GM18505 (cell line): ENCODE measurements around the gene MEF2C.

Experiments used
- ATAC-seq: cut with Tn5 transposase; IDR thresholded peaks from one replicate; pipeline ENCODE4 v1.9.1; 2021; ENCODE audit not compliant: unreplicated experiment
- POLR2A ChIP-seq: IDR thresholded peaks from 4 replicates; pipeline ENCODE4 v1.6.1; 2011; ENCODE audit warnings: borderline replicate concordance; ENCODE audit not compliant: insufficient read depth, insufficient read length; ENCODE audit errors: extremely low read depth

The MEF2C gene

DNA sequence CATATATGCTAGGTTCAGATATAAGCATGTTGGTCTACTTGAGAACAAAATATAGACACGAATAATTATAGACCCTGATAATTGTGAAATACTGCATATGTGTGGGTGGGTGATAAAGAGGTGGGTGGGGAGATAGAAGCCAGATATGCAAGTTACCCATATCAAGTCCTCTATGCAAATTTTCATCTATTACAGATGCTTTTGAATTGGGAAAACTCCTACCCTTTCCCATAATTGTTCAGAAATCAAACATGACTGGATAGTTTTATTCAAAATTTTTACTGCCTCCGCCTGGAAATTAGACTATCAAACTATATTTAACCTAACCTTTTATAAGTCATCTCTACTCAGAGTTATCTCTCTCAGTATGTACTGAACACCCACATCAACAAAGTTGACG, 157.5 kb downstream of the MEF2C start:
- TF ChIP-seq POLR2A = no peak
- no peak for ATAC-seq

DNA sequence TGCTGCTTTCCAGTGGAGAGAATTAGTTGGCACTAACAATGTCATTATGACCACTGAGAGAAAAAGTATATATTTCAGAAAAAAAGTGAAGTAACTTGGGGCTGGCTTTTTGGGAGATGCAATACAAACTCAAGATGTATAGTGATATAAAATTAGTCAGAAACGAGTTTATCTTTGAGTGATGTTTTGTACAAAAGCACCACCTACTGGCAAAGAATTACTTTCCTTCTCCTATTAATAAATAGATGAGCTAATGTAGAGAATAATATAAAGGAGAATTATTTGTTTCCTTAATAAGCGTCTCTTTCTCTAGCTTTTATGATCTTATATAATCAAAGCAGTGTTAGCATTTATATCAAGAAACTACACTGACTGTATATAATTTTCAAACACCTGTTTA, 158.8 kb downstream of the MEF2C start:
- TF ChIP-seq POLR2A = no peak

DNA sequence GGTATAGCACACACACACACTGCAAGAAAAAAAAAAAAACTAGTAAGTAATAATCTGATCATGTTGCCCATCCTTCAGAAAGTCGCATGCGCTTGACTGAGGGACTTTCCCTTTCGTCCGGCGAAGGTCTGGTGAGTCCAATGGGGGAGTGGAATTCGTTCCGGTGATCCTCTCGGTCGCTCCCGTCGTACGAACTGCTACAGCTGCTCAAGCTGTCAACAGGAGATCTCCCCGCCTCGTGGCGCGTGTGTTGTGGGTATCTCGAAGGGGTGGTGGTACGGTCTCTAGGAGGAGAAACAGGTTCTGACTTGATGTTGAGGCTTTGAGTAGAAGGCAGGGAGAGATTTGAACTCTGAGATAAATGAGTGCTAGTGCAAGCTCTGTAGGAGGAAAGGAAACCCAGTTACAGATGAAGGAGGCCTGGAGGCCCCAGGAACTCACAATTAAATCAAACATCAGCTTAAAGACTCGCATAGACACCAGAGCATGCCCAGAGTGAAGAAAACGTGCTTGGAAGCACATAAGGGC, 160.4 kb downstream of the MEF2C start:
- no peak for TF ChIP-seq POLR2A
- ATAC-seq = no peak

More for the DNA sequence above, 158.8 kb downstream of the MEF2C start:
- no peak for ATAC-seq

DNA sequence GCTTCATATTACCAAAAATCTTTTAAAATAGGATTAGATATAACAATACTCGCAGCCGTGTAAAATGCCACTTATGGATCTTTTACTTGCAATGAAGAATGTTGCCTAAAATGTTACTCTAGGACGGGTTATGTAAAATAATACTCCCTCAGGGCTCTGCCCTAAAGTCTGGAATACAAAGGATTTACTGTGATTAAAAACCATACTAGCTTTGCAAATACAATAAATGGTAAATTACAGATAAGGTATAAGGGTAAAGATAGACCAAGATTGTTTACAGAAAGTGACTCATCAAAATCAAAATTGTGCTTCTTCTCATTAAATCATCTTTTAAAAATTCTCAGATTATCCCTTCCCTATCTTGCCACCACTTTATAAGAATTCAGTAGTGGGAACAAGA, 163.6 kb downstream of the MEF2C start:
- ATAC-seq = no peak
- TF ChIP-seq POLR2A = no peak

DNA sequence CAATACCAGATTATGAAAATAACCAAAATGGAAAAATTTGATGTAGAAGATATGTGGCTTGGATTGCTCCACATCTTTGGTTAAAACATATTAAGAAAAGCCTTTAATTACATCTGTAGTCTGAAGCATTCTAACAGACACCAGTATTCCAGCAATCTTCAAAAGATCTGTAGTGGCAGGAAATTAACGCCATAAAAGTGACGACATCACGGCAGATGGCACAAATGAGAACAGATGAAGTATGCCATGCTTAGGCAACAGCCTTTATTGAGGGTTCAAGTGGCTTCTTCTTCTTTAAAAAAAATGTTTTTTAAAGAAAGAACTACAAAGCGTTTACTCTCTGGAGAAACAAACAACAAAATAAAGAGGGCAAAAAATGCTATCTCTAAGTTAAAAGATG, 164.2 kb downstream of the MEF2C start:
- ATAC-seq = no peak
- no peak for TF ChIP-seq POLR2A

DNA sequence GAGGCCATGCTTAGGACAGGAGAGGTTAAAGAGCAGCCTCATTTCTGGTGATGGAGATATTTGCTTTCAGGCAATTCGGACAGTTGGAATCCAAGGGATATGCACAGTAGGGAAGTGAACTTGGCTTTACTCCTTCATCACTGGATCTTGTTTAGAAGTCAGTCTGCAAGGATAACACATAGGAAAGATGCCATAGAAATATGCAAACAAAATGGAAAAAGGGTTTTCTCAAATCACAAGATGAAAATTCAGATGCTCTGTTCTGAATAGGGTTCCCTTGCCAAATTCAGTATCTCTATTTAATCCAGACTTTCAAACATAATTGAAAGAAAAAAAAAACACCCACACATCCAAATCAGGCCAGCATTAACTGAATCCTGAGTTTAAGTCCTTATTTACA, 166.9 kb downstream of the MEF2C start:
- no peak for ATAC-seq
- no peak for TF ChIP-seq POLR2A

DNA sequence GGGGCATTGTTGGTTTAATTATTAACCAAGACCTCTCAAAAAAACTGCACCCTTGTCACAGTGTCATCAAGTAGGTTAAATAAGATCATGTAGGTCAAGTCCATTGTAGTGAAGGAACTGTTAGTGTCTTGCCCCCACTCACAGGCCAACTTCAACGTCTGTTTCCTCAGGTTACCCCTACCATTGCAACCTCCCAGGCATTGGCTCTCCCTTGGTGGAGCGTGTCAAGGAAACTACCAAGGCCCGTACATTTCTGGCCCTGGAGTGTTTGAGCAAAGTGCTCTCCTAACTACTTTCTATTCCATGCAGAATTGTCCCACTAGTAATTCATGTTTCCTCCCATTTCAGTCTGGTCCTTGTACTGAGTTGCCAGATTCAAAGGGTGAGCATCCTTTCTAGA, 167.5 kb downstream of the MEF2C start:
- ATAC-seq = no peak

DNA sequence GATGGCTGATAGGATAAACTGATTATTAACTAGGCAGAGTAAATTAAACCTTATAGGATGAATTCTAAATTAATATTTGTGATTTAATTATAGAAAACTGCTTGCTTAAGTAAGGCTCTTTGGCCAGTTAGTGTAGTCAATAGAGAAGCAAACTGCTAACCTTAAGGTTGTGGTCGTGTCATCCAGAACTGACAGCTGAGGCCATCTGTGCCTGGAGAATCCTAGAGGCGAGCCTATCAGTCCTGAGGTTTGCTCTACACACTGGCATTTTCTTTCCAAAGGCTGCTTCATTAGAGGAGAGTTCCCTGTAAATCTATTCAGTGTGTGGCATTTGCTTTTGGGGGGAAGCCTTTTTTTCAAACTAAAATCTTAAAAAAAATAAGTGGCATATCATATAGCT, 169.2 kb downstream of the MEF2C start:
- ATAC-seq = no peak
- peak; percentile 38 for TF ChIP-seq POLR2A

More for the DNA sequence above, 167.5 kb downstream of the MEF2C start:
- peak; percentile 26 for TF ChIP-seq POLR2A

DNA sequence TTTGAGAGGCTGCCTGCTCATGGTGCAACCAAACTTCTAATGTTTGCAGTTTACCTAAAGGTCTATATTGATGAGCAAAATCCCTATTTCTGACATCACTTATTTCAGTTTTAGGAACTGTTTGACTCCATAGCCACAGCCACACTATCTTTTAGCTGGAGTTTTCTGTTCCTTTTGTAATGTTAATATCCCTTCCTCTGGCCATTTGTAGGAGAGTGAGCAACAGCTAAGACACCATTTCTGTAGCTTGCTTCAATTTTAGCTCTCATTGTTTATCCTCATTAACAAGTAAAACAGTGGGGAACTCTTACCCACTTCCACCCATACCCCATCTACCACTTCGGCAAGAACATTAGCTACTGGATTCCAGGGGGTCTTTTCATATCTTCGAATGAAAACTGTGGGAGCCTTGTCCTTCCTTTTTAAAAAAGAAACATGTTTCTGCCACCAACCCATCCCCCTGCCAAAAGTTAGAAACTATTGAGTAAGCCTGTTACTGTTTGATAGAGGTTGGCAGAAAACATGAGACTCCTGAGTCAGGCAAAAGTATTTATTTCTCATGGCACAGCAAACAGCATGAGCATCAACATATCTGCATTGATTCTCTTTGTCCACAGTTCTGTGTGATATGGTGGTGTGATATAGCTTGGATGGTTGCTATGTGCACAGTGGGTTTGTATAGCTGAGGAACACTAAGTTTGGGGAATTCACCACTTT, 174.1 kb downstream of the MEF2C start:
- no peak for ATAC-seq

DNA sequence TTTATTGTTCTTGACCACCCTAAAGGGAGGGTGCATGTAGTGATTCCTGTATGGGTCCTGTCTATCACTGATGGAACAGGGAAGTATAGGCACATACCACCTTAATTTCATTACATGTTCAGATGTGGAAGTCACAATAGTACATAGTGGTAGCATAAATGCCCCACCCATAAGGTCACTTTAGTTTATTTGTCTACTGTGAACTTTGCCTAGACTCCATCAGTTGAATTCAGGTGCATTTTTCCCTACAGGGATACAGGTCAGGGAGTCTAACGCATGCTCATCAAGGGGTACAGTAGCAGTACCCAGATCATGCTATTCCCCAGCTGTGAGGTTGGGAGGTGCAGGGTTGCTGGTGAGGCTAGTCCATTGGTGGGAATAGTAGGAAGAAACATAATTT, 175.0 kb downstream of the MEF2C start:
- TF ChIP-seq POLR2A = no peak
- ATAC-seq = no peak

More for the DNA sequence above, 174.1 kb downstream of the MEF2C start:
- TF ChIP-seq POLR2A = no peak

DNA sequence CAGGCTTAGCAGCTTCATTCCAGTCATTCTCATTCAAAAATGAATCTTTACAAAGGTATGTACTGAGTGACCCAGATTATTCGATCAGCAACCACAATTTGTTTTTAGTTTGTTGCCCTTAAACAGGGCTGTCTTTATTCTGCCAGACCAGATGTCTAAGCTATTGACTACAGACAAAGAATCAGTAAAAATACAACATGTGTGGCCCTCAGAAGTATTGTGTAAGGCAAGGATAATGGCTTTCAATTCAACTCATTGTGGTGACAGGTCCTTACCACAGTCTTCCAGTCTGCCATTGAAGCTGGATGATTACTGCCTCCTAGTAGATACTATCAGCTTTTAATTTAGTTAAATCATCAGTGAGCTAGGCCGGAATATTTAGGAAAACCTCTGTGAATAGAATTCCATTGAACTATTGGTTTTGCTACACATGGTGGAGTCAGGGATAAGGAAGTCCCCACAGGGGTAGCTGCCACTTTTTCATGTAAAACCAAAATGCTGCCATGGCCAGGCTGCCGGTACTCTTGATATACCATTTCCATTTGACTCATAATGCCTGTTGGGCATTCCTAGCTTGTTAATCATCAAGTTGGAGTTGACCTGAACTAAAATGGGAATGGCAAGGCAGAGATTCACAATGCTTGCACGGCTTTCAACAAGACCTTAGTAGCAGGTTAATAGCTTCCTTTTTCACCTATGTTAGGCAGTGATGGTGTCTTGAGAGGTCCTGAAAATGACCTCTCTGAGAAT, 175.6 kb downstream of the MEF2C start:
- no peak for TF ChIP-seq POLR2A
- no peak for ATAC-seq

DNA sequence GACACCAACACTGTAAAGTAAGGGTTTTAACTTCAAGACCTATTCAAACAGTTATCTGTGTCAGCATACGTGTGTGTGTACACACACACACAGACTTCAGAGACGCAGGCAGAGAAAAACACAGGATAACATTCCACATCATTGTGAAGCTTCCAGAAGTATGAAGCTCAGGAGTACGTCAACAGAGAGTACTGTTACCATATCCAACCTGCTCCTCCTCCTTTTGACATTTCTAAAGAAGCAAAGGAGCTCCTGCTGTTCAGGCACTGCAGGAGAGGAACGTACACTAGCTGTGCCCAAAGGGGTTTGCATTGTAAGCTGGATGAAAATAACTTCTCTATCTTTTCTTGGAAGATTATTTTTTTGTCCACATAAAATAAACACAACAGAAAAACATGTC, 180.7 kb downstream of the MEF2C start:
- no peak for TF ChIP-seq POLR2A
- ATAC-seq = no peak

DNA sequence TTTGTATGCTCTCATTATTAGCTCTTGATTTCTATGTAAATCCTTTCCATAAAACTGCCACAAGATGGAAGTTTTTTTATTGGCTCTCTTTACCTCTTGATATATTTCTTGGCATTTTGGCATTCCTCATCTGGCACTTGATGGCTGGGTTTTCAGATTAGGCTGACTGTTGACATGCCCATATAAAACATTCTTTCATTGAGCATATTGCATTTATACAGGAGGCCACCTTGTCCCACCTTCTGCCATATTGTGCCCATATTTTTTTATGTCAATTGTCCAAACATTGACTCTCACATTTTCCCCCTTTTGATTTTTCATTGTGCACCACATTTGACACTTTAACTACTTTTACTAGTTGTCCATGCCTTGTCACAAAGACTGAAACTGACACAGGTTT, 182.9 kb downstream of the MEF2C start:
- TF ChIP-seq POLR2A = no peak

DNA sequence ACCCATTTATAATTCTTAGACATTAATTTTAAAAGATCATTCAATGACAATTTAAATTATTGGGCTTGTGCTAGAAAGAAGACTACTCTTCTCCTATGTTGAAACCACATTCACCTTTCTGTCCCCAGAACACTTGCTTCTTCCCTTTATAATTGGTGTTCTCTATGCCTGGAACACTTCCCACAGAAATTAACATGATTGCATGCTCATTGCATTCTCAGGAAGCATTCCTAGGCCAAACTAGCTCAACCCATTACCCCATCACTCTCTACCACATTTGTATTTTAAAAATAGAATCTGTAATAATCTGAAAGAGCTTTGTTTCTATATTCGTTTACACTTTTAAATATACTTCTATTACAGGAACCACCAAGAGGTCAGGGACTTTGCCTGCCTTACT, 184.7 kb downstream of the MEF2C start:
- no peak for ATAC-seq
- TF ChIP-seq POLR2A = no peak

More for the DNA sequence above, 182.9 kb downstream of the MEF2C start:
- ATAC-seq = no peak
